Dermis microvascular lymphatic vessel endothelial cell (primary cell): ENCODE results near the gene ASRGL1. TPM values are rescaled to one million over a fixed set of nuclear protein-coding genes. Genes with fewer than 3 reads are reported as not detected.
"Not testable (repeated sequence)": the region's sequence is repeated elsewhere in the genome, so short reads cannot be mapped to it uniquely, and the experiment has no call there.

ENCODE experiments used
- DNase-seq, 2 donors: peaks; one replicate each; pipeline versions ENCODE4 v3.0.0 to v3.0.0-alpha.2; 2010; ENCODE audit warnings: low read depth in 2 of 2
- total RNA-seq: library from RNA; depleted of rRNA; stranded (reverse); fragments of >200 nt; gene quantifications from 2 replicates; pipeline ENCODE4 v1.2.1, GENCODE V29; 2014

ASRGL1 gene
- total RNA-seq, result 8.6 and 9.6 TPM in 2 replicates

GRCh38 chr11:62337303-62338181, at the start of gene ASRGL1:
Gene ASRGL1, plus strand, starts transcription at chr11:62337448. Its CDS starts 530 bp downstream, at chr11:62337978.
- DNase-seq, result peak; percentile 45 to 69

- DNase-seq, result peak; percentile 3 to 41
Observed at GRCh38 chr11:62295504-62295903, 41.7 kb upstream of the ASRGL1 start.

GRCh38 chr11:62298975-62299374, 38.3 kb upstream of the ASRGL1 start, which contains the start of gene SCGB1D4:
Gene SCGB1D4, minus strand, starts transcription at chr11:62299075. Its CDS starts 65 bp downstream, at chr11:62299010.
- no peak for DNase-seq

GRCh38 chr11:62306227-62306626, 31.0 kb upstream of the ASRGL1 start:
- DNase-seq, result no peak

GRCh38 chr11:62307950-62308349, 29.3 kb upstream of the ASRGL1 start:
- no peak for DNase-seq

GRCh38 chr11:62309991-62310390, 27.3 kb upstream of the ASRGL1 start:
- no peak for DNase-seq

- no peak for DNase-seq
Observed at GRCh38 chr11:62315431-62315830, 21.8 kb upstream of the ASRGL1 start.

GRCh38 chr11:62322524-62322923, 14.7 kb upstream of the ASRGL1 start:
- no peak for DNase-seq

- DNase-seq, result peak in 1 of 2 donors; percentile 43
Observed at GRCh38 chr11:62324731-62325556, 12.3 kb upstream of the ASRGL1 start.

GRCh38 chr11:62325781-62326180, 11.5 kb upstream of the ASRGL1 start:
- DNase-seq, result not testable (repeated sequence)

GRCh38 chr11:62326719-62327118, 10.5 kb upstream of the ASRGL1 start:
- not testable (repeated sequence) for DNase-seq

GRCh38 chr11:62327541-62327940, 9.7 kb upstream of the ASRGL1 start:
- not testable (repeated sequence) for DNase-seq

- DNase-seq, result not testable (repeated sequence)
Observed at GRCh38 chr11:62331264-62331663, 6.0 kb upstream of the ASRGL1 start.

- no peak for DNase-seq
Observed at GRCh38 chr11:62333768-62334167, 3.5 kb upstream of the ASRGL1 start.

GRCh38 chr11:62336949-62337302, 322 bp upstream of the ASRGL1 start:
- DNase-seq, result not testable (repeated sequence)

GRCh38 chr11:62338218-62338617, 970 bp downstream of the ASRGL1 start:
- DNase-seq, result no peak

- DNase-seq, result peak; percentile 54 to 70
Observed at GRCh38 chr11:62340269-62340901, 3.1 kb downstream of the ASRGL1 start.

GRCh38 chr11:62341588-62341987, 4.3 kb downstream of the ASRGL1 start:
- no peak for DNase-seq

GRCh38 chr11:62343646-62344190, 6.5 kb downstream of the ASRGL1 start:
- DNase-seq, result not testable (repeated sequence)

GRCh38 chr11:62344210-62344609, 7.0 kb downstream of the ASRGL1 start:
- DNase-seq, result no peak

- DNase-seq, result no peak
Observed at GRCh38 chr11:62345861-62346260, 8.6 kb downstream of the ASRGL1 start.
